ENCODE data around the gene PPP1R3F.

DNA sequence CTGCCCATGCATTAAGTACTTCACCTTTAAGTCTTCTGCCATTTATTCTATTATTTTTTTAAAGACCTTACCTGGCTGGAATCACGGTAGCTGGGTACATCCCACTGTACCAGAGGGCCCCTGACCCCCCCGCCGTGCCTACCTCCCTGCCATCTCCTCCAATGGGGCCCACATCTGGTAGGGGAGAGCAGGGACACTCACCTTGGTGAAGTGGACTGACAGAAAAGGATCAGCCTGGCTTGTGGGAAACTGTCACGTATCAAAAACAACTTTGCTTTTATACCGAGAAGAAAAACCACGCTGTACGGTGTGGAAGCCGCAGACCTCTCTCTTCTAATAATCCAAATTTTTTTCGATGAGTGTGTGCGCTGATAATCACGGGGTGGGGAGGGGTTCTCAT, 5.1 kb upstream of the PPP1R3F start, which contains the start of gene FOXP3:
- TF ChIP-seq, protein P1, sequence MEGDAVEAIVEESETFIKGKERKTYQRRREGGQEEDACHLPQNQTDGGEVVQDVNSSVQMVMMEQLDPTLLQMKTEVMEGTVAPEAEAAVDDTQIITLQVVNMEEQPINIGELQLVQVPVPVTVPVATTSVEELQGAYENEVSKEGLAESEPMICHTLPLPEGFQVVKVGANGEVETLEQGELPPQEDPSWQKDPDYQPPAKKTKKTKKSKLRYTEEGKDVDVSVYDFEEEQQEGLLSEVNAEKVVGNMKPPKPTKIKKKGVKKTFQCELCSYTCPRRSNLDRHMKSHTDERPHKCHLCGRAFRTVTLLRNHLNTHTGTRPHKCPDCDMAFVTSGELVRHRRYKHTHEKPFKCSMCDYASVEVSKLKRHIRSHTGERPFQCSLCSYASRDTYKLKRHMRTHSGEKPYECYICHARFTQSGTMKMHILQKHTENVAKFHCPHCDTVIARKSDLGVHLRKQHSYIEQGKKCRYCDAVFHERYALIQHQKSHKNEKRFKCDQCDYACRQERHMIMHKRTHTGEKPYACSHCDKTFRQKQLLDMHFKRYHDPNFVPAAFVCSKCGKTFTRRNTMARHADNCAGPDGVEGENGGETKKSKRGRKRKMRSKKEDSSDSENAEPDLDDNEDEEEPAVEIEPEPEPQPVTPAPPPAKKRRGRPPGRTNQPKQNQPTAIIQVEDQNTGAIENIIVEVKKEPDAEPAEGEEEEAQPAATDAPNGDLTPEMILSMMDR (IDR thresholded peaks at IDR 0.05) = no peak
- no peak for TF ChIP-seq POLR2A (IDR thresholded peaks at IDR 0.05)

All from esophagus squamous epithelium (tissue), 4 donors.